Right lobe of liver (tissue), 4 donors: ENCODE results near the gene TGFBR2.

Experiments
- CTCF ChIP-seq, 4 donors: fragments of 200-600 bp in 3 of 4; fragments of 450-650 bp in 1 of 4; IDR thresholded peaks; one replicate each; pipeline versions ENCODE4 v1.5.1 to v1.8.0; 2016 to 2022; ENCODE audit warnings: antibody characterized with exemption in 4 of 4, mild to moderate bottlenecking in 2 of 4
- POLR2A ChIP-seq: fragments of 450-650 bp; IDR thresholded peaks from one replicate; pipeline ENCODE4 v1.6.1; 2017; ENCODE audit warnings: antibody characterized with exemption, mild to moderate bottlenecking
- donor health status: DM: no; HTN: no; CAD: no.
- donor health status: DM: no; HTN: no; CAD: no.
- donor health status: DM: no; HTN: yes; CAD: no.

DNA sequence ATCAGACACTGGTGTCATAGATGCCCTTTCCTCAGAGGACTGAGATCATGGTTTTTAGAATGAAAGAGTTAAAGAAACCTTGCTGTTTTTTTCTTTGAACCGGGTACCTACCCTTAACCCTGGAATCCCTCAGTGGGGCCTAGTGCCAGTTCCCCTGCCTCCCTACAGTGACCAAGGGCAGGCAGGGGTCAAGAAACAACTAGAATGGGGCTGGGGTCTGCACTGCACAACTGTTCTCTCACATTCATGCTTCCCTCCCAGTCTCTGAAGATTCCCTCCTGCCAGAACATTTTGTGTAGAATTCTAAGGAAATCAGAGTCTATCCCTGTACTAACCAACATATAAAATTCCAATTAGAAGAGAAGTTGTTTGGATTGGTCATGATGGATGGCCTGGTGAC lies 47.9 kb downstream of the TGFBR2 start:
- TF ChIP-seq CTCF (IDR thresholded peaks at IDR 0.05) (no peak), POLR2A (no peak)
